Gastrocnemius medialis (tissue), 4 donors: ENCODE measurements around the gene DACT1.

Source experiments
- CTCF ChIP-seq, 5 experiments: fragments of 450-650 bp in 3 of 5; fragments of 200-600 bp in 2 of 5; sonication (generic) in 2 of 5; IDR thresholded peaks in 4 of 5; conservative IDR thresholded peaks in 1 of 5; 1 replicate in 4 of 5; 2 replicates in 1 of 5; pipeline ENCODE4 v1.5.1; 2016 to 2019; ENCODE audit warnings: antibody characterized with exemption in 5 of 5, mild to moderate bottlenecking in 3 of 5, moderate library complexity in 3 of 5
- POLR2A ChIP-seq, 2 donors: fragments of 450-650 bp; IDR thresholded peaks; one replicate each; pipeline ENCODE4 v1.6.1; 2017; ENCODE audit warnings: antibody characterized with exemption in 2 of 2, mild to moderate bottlenecking in 2 of 2, moderate library complexity in 2 of 2

GRCh38 chr14:58638231-58639197, 752 bp downstream of the DACT1 start:
- TF ChIP-seq CTCF (IDR thresholded peaks at IDR 0.05 in 4 of 5, conservative IDR thresholded peaks at IDR 0.05 in 1 of 5) (peak in 1 of 5 experiments; percentile 6), POLR2A (IDR thresholded peaks at IDR 0.05) (no peak)
